ENCODE data around the gene TMEM151B.

GRCh38 chr6:44250067-44250717 lies 20.1 kb upstream of the TMEM151B start:
- TF ChIP-seq CTCF (IDR thresholded peaks at IDR 0.05) (no peak), POLR2AphosphoS5 (IDR thresholded peaks at IDR 0.05) (no peak), POLR2A (IDR thresholded peaks at IDR 0.05) (no peak)
